Spleen (tissue), 11 donors: ENCODE data around the gene LGR6. TPM values are rescaled to one million over a fixed set of nuclear protein-coding genes. Genes with fewer than 3 reads are reported as not detected.

ENCODE experiments used
- DNase-seq: peaks from one replicate; pipeline ENCODE4 v3.0.0-alpha.2; 2020
- H3K27ac ChIP-seq, 8 donors: fragments of 200-600 bp; sonication (generic) in 7 of 8; 1 replicate in 4 of 8; 2 replicates in 4 of 8; pipeline versions ENCODE4 v1.5.0 to v1.8.0; 2016 to 2021; ENCODE audit warnings: inconsistent platforms in 4 of 8, mild to moderate bottlenecking in 4 of 8, moderate library complexity in 1 of 8
- H3K27me3 ChIP-seq, 7 donors: fragments of 200-600 bp; sonication (generic) in 6 of 7; replicated peaks in 1 of 7; 1 replicate in 4 of 7; 2 replicates in 3 of 7; pipeline versions ENCODE4 v1.5.0 to v1.8.0; 2016 to 2021; ENCODE audit warnings: inconsistent platforms in 3 of 7, mild to moderate bottlenecking in 1 of 7
- H3K36me3 ChIP-seq, 6 donors: fragments of 200-600 bp; sonication (generic) in 5 of 6; 1 replicate in 4 of 6; 2 replicates in 2 of 6; pipeline versions ENCODE4 v1.5.0 to v1.8.0; 2016 to 2021; ENCODE audit warnings: inconsistent platforms in 2 of 6
- H3K4me1 ChIP-seq, 6 donors: fragments of 200-600 bp; sonication (generic) in 5 of 6; 1 replicate in 3 of 6; 2 replicates in 3 of 6; pipeline versions ENCODE4 v1.5.0 to v1.8.0; 2016 to 2021; ENCODE audit warnings: inconsistent platforms in 3 of 6
- H3K4me3 ChIP-seq, 8 donors: fragments of 200-600 bp; sonication (generic) in 7 of 8; 1 replicate in 4 of 8; 2 replicates in 4 of 8; pipeline versions ENCODE4 v1.5.0 to v1.8.0; 2016 to 2021; ENCODE audit warnings: inconsistent platforms in 4 of 8, mild to moderate bottlenecking in 4 of 8, moderate library complexity in 2 of 8
- H3K9me3 ChIP-seq, 8 donors: fragments of 200-600 bp; sonication (generic) in 7 of 8; 1 replicate in 4 of 8; 2 replicates in 4 of 8; pipeline versions ENCODE4 v1.5.0 to v1.8.0; 2016 to 2021; ENCODE audit warnings: inconsistent platforms in 4 of 8
- POLR2A ChIP-seq, 3 donors: fragments of 450-650 bp; IDR thresholded peaks; one replicate each; pipeline ENCODE4 v1.5.1; 2017; ENCODE audit warnings: antibody characterized with exemption in 3 of 3, mild to moderate bottlenecking in 1 of 3
- POLR2AphosphoS5 ChIP-seq, 3 donors: sonication (generic); formaldehyde crosslinking; IDR thresholded peaks; one replicate each; pipeline ENCODE4 v1.5.1; 2017; ENCODE audit warnings: antibody characterized with exemption in 3 of 3
- WGBS, 5 donors: extraction: QIAGEN DNeasy Blood & Tissue Kit in 3 of 5; methylation state at CpG; one replicate each; pipeline versions ENCODE4 v1.1.5 to v1.1.7; 2013 to 2018; 5-methylcytosine and 5-hydroxymethylcytosine counted together
- intact Hi-C: fragments of 100-400 bp; cut with DNase I; formaldehyde crosslinking; loops from one replicate; pipeline ENCODE4 v1.15.0; 2023; ENCODE audit warnings: low total_unique reads
- polyA plus RNA-seq, 3 donors: library from polyadenylated mRNA; stranded (reverse); fragments of 200-250 nt; gene quantifications; one replicate each; pipeline ENCODE4 v1.2.1, GENCODE V29; 2013
- total RNA-seq, 7 donors: library from RNA; depleted of rRNA in 3 of 7; stranded (reverse); fragments of >200 nt in 3 of 7; fragmentation: NEBNext Ultra II Directional in 4 of 7; extraction: Animal tissue kit (Norgen Biotek cat#: 25700) in 4 of 7; gene quantifications; one replicate each; pipeline versions ENCODE4 v1.1.0 to v1.2.1, GENCODE V29; 2016 to 2021
- TF ChIP-seq, protein P1 (sequence below), 11 experiments: fragments of 200-600 bp in 7 of 11; fragments of 450-650 bp in 4 of 11; sonication (generic) in 4 of 11; IDR thresholded peaks in 8 of 11; conservative IDR thresholded peaks in 3 of 11; 1 replicate in 7 of 11; 2 replicates in 4 of 11; pipeline versions ENCODE4 v1.4.0 to v1.8.0; 2016 to 2021; ENCODE audit warnings: antibody characterized with exemption in 11 of 11, inconsistent platforms in 4 of 11, mild to moderate bottlenecking in 1 of 11
- donor health status: healthy with polysubstance abuse.
- donor health status: DM: no; HTN: no; CAD: no; lungs with moderate emphysema.
- donor health status: DM: no; HTN: no; CAD: no.
- donor health status: Bipolar disorder and iron deficiency.
- donor health status: healthy.
- donor health status: DM: no; HTN: no; CAD: no.
- donor health status: DM: yes; HTN: yes; CAD: no.

Gene LGR6
- total and polyA plus RNA-seq, 10 donors = 0.61 to 24.5 (median 5.3) TPM

- no peak overlapping the region for H3K4me3 ChIP-seq
Observed at GRCh38 chr1:202228484-202229122, 35.0 kb downstream of the LGR6 start.

GRCh38 chr1:202229376-202229775 is 35.8 kb downstream of the LGR6 start:
- TF ChIP-seq POLR2AphosphoS5 (IDR thresholded peaks at IDR 0.05) (no peak), POLR2A (IDR thresholded peaks at IDR 0.05) (no peak)
- TF ChIP-seq, protein P1, sequence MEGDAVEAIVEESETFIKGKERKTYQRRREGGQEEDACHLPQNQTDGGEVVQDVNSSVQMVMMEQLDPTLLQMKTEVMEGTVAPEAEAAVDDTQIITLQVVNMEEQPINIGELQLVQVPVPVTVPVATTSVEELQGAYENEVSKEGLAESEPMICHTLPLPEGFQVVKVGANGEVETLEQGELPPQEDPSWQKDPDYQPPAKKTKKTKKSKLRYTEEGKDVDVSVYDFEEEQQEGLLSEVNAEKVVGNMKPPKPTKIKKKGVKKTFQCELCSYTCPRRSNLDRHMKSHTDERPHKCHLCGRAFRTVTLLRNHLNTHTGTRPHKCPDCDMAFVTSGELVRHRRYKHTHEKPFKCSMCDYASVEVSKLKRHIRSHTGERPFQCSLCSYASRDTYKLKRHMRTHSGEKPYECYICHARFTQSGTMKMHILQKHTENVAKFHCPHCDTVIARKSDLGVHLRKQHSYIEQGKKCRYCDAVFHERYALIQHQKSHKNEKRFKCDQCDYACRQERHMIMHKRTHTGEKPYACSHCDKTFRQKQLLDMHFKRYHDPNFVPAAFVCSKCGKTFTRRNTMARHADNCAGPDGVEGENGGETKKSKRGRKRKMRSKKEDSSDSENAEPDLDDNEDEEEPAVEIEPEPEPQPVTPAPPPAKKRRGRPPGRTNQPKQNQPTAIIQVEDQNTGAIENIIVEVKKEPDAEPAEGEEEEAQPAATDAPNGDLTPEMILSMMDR (IDR thresholded peaks at IDR 0.05 in 8 of 11, conservative IDR thresholded peaks at IDR 0.05 in 3 of 11) = no peak
- Histone ChIP-seq H3K9me3 (no peaks in the 10 kb centered on the region), H3K27me3 (no peaks in the 10 kb centered on the region), H3K27ac (no peak overlapping the region), H3K36me3 (no peaks in the 10 kb centered on the region), H3K4me1 (peaks cover 0 to 7% (median 2%) of the 10 kb centered on the region in 6 donors), H3K4me3 (no peak overlapping the region)
- DNase-seq = no peak
- intact Hi-C loops = no loop called here
- WGBS, 5 donors = 75 to 90% (median 85%) methylated on average over 5 of the region's 5 CpGs

More at GRCh38 chr1:202228484-202229122, 35.0 kb downstream of the LGR6 start:
- TF ChIP-seq, protein P1 (IDR thresholded peaks at IDR 0.05 in 8 of 11, conservative IDR thresholded peaks at IDR 0.05 in 3 of 11) = no peak
- TF ChIP-seq POLR2AphosphoS5 (IDR thresholded peaks at IDR 0.05) (no peak), POLR2A (IDR thresholded peaks at IDR 0.05) (no peak)
- Histone ChIP-seq H3K4me1 (peaks cover 0 to 7% (median 2%) of the 10 kb centered on the region in 6 donors), H3K36me3 (no peaks in the 10 kb centered on the region), H3K27ac (no peak overlapping the region), H3K9me3 (no peaks in the 10 kb centered on the region), H3K27me3 (no peaks in the 10 kb centered on the region)
- intact Hi-C loops = no loop called here
- WGBS, 5 donors = 85 to 93% (median 91%) methylated on average over 7 of the region's 7 CpGs
- DNase-seq = no peak

- no peaks in the 10 kb centered on the region for H3K27me3 ChIP-seq
- no peak for DNase-seq
- H3K27ac ChIP-seq = no peak overlapping the region
- 86 to 88% (median 86%) methylated on average over 9 to 10 of the region's 10 CpGs for WGBS, 5 donors
- H3K36me3 ChIP-seq = no peaks in the 10 kb centered on the region
- TF ChIP-seq, protein P1 (IDR thresholded peaks at IDR 0.05 in 8 of 11, conservative IDR thresholded peaks at IDR 0.05 in 3 of 11) = no peak
- TF ChIP-seq POLR2A (IDR thresholded peaks at IDR 0.05) (no peak), POLR2AphosphoS5 (IDR thresholded peaks at IDR 0.05) (no peak)
- H3K4me1 ChIP-seq = peaks cover 0 to 7% (median 2%) of the 10 kb centered on the region in 6 donors
- no peak overlapping the region for H3K4me3 ChIP-seq
- intact Hi-C loops = no loop called here
- H3K9me3 ChIP-seq = no peaks in the 10 kb centered on the region
Observed at GRCh38 chr1:202230061-202230938, 36.7 kb downstream of the LGR6 start.
